Esophagus muscularis mucosa (tissue), 4 donors: ENCODE measurements around the gene IFRD2. TPM values are rescaled to one million over a fixed set of nuclear protein-coding genes. Genes with fewer than 3 reads are reported as not detected.

Experiments used
- DNase-seq: peaks from one replicate; pipeline ENCODE4 v3.0.0-alpha.2; 2017; ENCODE audit errors: extremely low spot score
- H3K27ac ChIP-seq, 4 donors: fragments of 200-600 bp; sonication (generic); replicated peaks in 1 of 4; 1 replicate in 3 of 4; 2 replicates in 1 of 4; pipeline ENCODE4 v1.5.1; 2016 to 2019; ENCODE audit warnings: mild to moderate bottlenecking in 1 of 4
- H3K27me3 ChIP-seq, 4 donors: fragments of 200-600 bp; sonication (generic); one replicate each; pipeline versions ENCODE4 v1.5.1 to v1.6.0; 2016 to 2019
- H3K36me3 ChIP-seq, 4 donors: fragments of 200-600 bp; sonication (generic); one replicate each; pipeline ENCODE4 v1.5.1; 2016 to 2019
- H3K4me1 ChIP-seq, 4 donors: fragments of 200-600 bp; sonication (generic); one replicate each; pipeline ENCODE4 v1.5.1; 2016 to 2019
- H3K4me3 ChIP-seq, 4 donors: fragments of 200-600 bp; sonication (generic); 1 replicate in 2 of 4; 2 replicates in 2 of 4; pipeline ENCODE4 v1.5.1; 2016 to 2019; ENCODE audit warnings: mild to moderate bottlenecking in 4 of 4, moderate library complexity in 1 of 4
- H3K9me3 ChIP-seq, 4 donors: fragments of 200-600 bp; sonication (generic); 1 replicate in 3 of 4; 2 replicates in 1 of 4; pipeline ENCODE4 v1.5.1; 2016 to 2019
- CTCF ChIP-seq, 3 experiments: fragments of 200-600 bp in 2 of 3; fragments of 450-650 bp in 1 of 3; sonication (generic) in 2 of 3; IDR thresholded peaks; one replicate each; pipeline ENCODE4 v1.5.1; 2017 to 2019; ENCODE audit warnings: antibody characterized with exemption in 3 of 3, mild to moderate bottlenecking in 2 of 3, moderate library complexity in 1 of 3
- EP300 ChIP-seq: sonication (generic); formaldehyde crosslinking; IDR thresholded peaks from one replicate; pipeline ENCODE4 v1.6.1; 2017; ENCODE audit warnings: antibody characterized with exemption
- POLR2A ChIP-seq: fragments of 450-650 bp; IDR thresholded peaks from one replicate; pipeline ENCODE4 v1.6.1; 2017; ENCODE audit warnings: antibody characterized with exemption, moderate library complexity, mild to moderate bottlenecking, low read depth
- POLR2AphosphoS5 ChIP-seq, 2 donors: sonication (generic); formaldehyde crosslinking; IDR thresholded peaks; one replicate each; pipeline ENCODE4 v1.6.1; 2017; ENCODE audit warnings: antibody characterized with exemption in 2 of 2
- WGBS: methylation state at CpG from one replicate; pipeline ENCODE4 v1.1.5; 2018; 5-methylcytosine and 5-hydroxymethylcytosine counted together
- intact Hi-C: fragments of 100-400 bp; cut with DNase I; formaldehyde crosslinking; loops from one replicate; pipeline ENCODE4 v1.15.1; 2023
- total RNA-seq, 4 donors: library from RNA; depleted of rRNA; stranded (reverse); fragments of >200 nt; gene quantifications; one replicate each; pipeline versions ENCODE4 v1.1.0 to v1.2.1, GENCODE V29; 2016

The IFRD2 gene, protein sequence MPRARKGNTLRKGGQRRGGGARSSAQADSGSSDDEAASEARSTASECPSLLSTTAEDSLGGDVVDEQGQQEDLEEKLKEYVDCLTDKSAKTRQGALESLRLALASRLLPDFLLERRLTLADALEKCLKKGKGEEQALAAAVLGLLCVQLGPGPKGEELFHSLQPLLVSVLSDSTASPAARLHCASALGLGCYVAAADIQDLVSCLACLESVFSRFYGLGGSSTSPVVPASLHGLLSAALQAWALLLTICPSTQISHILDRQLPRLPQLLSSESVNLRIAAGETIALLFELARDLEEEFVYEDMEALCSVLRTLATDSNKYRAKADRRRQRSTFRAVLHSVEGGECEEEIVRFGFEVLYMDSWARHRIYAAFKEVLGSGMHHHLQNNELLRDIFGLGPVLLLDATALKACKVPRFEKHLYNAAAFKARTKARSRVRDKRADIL
- total RNA-seq = 100 to 1,000 TPM in 1 of 4 donors, 10 to 100 TPM in 3; 49.4 to 106 (median 85.8) TPM

- WGBS = 0% methylated on average over 40 of the region's 67 CpGs
- peak; percentile 99 for DNase-seq
- Histone ChIP-seq H3K27ac (peak within 1 kb of the TSS; percentile 87 to 95 (median 92)), H3K36me3 (peaks cover 30 to 40% (median 32%) of the 10 kb centered on the region in 4 donors), H3K4me1 (peaks cover 26 to 38% (median 28%) of the 10 kb centered on the region in 4 donors), H3K9me3 (no peaks in the 10 kb centered on the region), H3K27me3 (no peaks in the 10 kb centered on the region), H3K4me3 (peak within 1 kb of the TSS; percentile 82 to 99 (median 94))
- intact Hi-C loops = no loop called here
- TF ChIP-seq POLR2A (peak; percentile 79), POLR2AphosphoS5 (IDR thresholded peaks at IDR 0.05) (peak; percentile 90 to 97), CTCF (IDR thresholded peaks at IDR 0.05) (no peak), EP300 (no peak)
Observed at GRCh38 chr3:50292159-50293078, at the start of gene IFRD2. Gene IFRD2 (minus strand): TSS chr3:50292429. CDS start chr3:50292274, 155 bp downstream.

DNA sequence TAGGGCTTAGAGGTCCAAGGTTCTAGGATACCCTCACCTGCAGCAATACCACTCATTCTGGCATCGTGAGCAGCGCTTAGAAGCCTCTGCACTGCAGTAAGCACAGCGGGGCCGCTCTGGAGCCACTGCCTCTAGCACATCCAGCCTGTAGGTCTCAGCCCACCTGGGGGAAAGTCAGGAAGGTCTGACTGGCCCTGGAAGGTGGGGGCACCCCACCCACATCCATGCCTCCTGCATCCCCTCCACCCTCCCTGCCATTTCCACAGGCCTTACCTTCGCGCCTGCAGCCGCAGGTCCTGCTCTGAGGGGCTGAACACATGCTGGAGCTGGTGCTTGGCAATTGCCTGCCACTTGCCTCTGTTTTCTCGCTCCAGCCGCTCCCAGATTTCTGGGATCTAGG lies 49.3 kb upstream of the IFRD2 start:
- Histone ChIP-seq H3K9me3 (no peaks in the 10 kb centered on the region), H3K27me3 (peaks cover 0 to 3% (median 0%) of the 10 kb centered on the region in 4 donors), H3K27ac (peak overlapping the region; percentile 96 to 100 (median 98)), H3K4me3 (peak overlapping the region; percentile 57 to 74 (median 67)), H3K4me1 (peaks cover 44 to 66% (median 60%) of the 10 kb centered on the region in 4 donors), H3K36me3 (no peaks in the 10 kb centered on the region)
- intact Hi-C loops = no loop called here
- TF ChIP-seq POLR2A (no peak), POLR2AphosphoS5 (IDR thresholded peaks at IDR 0.05) (no peak), CTCF (IDR thresholded peaks at IDR 0.05) (no peak), EP300 (no peak)
- WGBS = 87% methylated on average over 5 of the region's 9 CpGs
- DNase-seq = no peak

DNA sequence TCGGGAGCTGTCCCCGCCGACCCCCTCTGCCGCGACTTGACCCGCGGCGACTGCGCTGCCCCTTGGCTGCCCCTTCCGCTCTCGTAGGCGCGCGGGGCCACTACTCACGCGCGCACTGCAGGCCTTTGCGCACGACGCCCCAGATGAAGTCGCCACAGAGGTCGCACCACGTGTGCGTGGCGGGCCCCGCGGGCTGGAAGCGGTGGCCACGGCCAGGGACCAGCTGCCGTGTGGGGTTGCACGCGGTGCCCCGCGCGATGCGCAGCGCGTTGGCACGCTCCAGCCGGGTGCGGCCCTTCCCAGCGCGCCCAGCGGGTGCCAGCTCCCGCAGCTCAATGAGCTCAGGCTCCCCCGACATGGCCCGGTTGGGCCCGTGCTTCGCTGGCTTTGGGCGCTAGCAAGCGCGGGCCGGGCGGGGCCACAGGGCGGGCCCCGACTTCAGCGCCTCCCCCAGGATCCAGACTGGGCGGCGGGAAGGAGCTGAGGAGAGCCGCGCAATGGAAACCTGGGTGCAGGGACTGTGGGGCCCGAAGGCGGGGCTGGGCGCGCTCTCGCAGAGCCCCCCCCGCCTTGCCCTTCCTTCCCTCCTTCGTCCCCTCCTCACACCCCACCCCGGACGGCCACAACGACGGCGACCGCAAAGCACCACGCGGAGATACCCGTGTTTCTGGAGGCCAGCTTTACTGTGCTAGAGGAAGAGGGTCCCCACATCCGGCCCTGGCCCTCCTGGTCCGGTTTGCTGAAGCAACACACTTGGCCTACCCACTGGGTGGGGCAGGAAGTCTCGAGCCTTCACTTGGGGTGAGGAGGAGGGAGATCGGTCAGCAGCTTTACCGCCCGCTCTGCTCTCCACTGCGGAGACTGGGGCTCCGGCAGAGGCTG lies 48.5 kb upstream of the IFRD2 start, which contains the start of gene RASSF1:
RASSF1 (minus strand) TSS at position 389 of the 882 bp plus-strand sequence; CDS start at position 358, 31 bp downstream.
- Histone ChIP-seq H3K4me1 (peaks cover 51 to 66% (median 64%) of the 10 kb centered on the region in 4 donors), H3K27me3 (peaks cover 0 to 3% (median 0%) of the 10 kb centered on the region in 4 donors), H3K27ac (peak within 1 kb of the TSS; percentile 96 to 100 (median 98)), H3K9me3 (no peaks in the 10 kb centered on the region), H3K4me3 (peak within 1 kb of the TSS; percentile 57 to 74 (median 67)), H3K36me3 (no peaks in the 10 kb centered on the region)
- intact Hi-C loops = no loop called here
- peak; percentile 59 to 80 for TF ChIP-seq POLR2AphosphoS5 (IDR thresholded peaks at IDR 0.05)
- peak; percentile 33 for TF ChIP-seq POLR2A
- TF ChIP-seq CTCF (IDR thresholded peaks at IDR 0.05) = no peak
- DNase-seq = no peak
- 38% methylated on average over 34 of the region's 85 CpGs for WGBS

GRCh38 chr3:50340147-50340447 lies 47.9 kb upstream of the IFRD2 start:
- H3K27ac ChIP-seq = peak overlapping the region; percentile 96 to 100 (median 98)
- peak overlapping the region; percentile 57 to 74 (median 67) for H3K4me3 ChIP-seq
- no peaks in the 10 kb centered on the region for H3K27me3 ChIP-seq
- 46% methylated on average over 5 of the region's 9 CpGs for WGBS
- TF ChIP-seq EP300 (no peak), CTCF (IDR thresholded peaks at IDR 0.05) (no peak), POLR2A (no peak), POLR2AphosphoS5 (IDR thresholded peaks at IDR 0.05) (no peak)
- intact Hi-C loops = no loop called here
- no peaks in the 10 kb centered on the region for H3K36me3 ChIP-seq
- H3K4me1 ChIP-seq = peaks cover 51 to 66% (median 64%) of the 10 kb centered on the region in 4 donors
- no peaks in the 10 kb centered on the region for H3K9me3 ChIP-seq
- DNase-seq = no peak
